ENCODE results near the gene OXNAD1.

Gene OXNAD1

GRCh38 chr3:16236030-16236639 is 28.9 kb upstream of the OXNAD1 start:
- no peaks in the 10 kb centered on the region for H3K9me3 Mint-ChIP-seq
- H3K27me3 Mint-ChIP-seq (ENCODE audit: low read depth): peaks cover 5% of the 10 kb centered on the region
- no peak for TF ChIP-seq CTCF (IDR thresholded peaks at IDR 0.05; ENCODE audit: unreplicated experiment in 3 of 3)
- H3K36me3 Mint-ChIP-seq (ENCODE audit: low read depth): no peaks in the 10 kb centered on the region
- H3K4me3 Mint-ChIP-seq: no peak overlapping the region
- H3K4me1 Mint-ChIP-seq: no peaks in the 10 kb centered on the region
- no peak overlapping the region for H3K27ac Mint-ChIP-seq

- H3K4me3 Mint-ChIP-seq: no peak overlapping the region
- no peaks in the 10 kb centered on the region for H3K9me3 Mint-ChIP-seq
- peaks cover 8% of the 10 kb centered on the region for H3K27me3 Mint-ChIP-seq (ENCODE audit: low read depth)
- H3K4me1 Mint-ChIP-seq: no peaks in the 10 kb centered on the region
- TF ChIP-seq CTCF (IDR thresholded peaks at IDR 0.05; ENCODE audit: unreplicated experiment in 3 of 3): no peak
- no peaks in the 10 kb centered on the region for H3K36me3 Mint-ChIP-seq (ENCODE audit: low read depth)
- H3K27ac Mint-ChIP-seq: no peak overlapping the region
Observed at GRCh38 chr3:16236856-16237393, 28.1 kb upstream of the OXNAD1 start.

GRCh38 chr3:16239086-16239770 is 25.8 kb upstream of the OXNAD1 start:
- Mint-ChIP-seq H3K4me1 (no peaks in the 10 kb centered on the region), H3K9me3 (no peaks in the 10 kb centered on the region), H3K4me3 (no peak overlapping the region), H3K27me3 (ENCODE audit: low read depth) (peaks cover 20% of the 10 kb centered on the region), H3K27ac (no peak overlapping the region), H3K36me3 (ENCODE audit: low read depth) (no peaks in the 10 kb centered on the region)
- TF ChIP-seq CTCF (IDR thresholded peaks at IDR 0.05; ENCODE audit: unreplicated experiment in 3 of 3): no peak

- TF ChIP-seq CTCF (IDR thresholded peaks at IDR 0.05; ENCODE audit: unreplicated experiment in 3 of 3): no peak
- Mint-ChIP-seq H3K27me3 (ENCODE audit: low read depth) (peaks cover 15% of the 10 kb centered on the region), H3K9me3 (no peaks in the 10 kb centered on the region), H3K36me3 (ENCODE audit: low read depth) (no peaks in the 10 kb centered on the region), H3K4me3 (no peak overlapping the region), H3K27ac (no peak overlapping the region), H3K4me1 (no peaks in the 10 kb centered on the region)
Observed at GRCh38 chr3:16239780-16240179, 25.2 kb upstream of the OXNAD1 start.

GRCh38 chr3:16240229-16241023 is 24.6 kb upstream of the OXNAD1 start:
- Mint-ChIP-seq H3K4me3 (no peak overlapping the region), H3K4me1 (no peaks in the 10 kb centered on the region), H3K9me3 (no peaks in the 10 kb centered on the region), H3K36me3 (ENCODE audit: low read depth) (no peaks in the 10 kb centered on the region), H3K27ac (no peak overlapping the region), H3K27me3 (ENCODE audit: low read depth) (peaks cover 15% of the 10 kb centered on the region)
- TF ChIP-seq CTCF (IDR thresholded peaks at IDR 0.05; ENCODE audit: unreplicated experiment in 3 of 3): no peak
